GM12801 (cell line): ENCODE results near the gene CAPSL.

Experiments used
- CTCF ChIP-seq: IDR thresholded peaks from one replicate; pipeline ENCODE4 v1.5.1; 2011; ENCODE audit warnings: control low read depth; ENCODE audit not compliant: insufficient read length; ENCODE audit errors: extremely low read depth

CAPSL gene

DNA sequence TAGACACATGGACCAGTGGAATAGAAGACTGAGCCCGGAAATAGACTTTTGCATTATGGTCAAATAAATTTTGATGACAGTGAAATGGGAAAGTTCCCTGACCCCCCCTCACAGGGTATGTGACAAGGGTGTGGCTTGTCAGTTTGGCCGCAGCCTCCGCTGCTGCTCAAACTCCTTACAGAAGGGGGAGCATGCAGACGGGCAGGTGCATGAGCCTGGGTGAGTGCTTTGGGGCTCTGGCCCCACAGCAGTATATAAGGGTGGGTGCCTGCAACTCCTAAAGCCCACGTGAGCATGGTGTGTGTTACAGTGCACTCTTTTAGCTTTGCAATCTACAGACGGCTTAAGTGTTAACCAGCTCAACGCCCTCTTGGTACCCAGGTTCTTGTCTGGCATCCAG is 21.9 kb upstream of the CAPSL start:
- TF ChIP-seq CTCF, result no peak

DNA sequence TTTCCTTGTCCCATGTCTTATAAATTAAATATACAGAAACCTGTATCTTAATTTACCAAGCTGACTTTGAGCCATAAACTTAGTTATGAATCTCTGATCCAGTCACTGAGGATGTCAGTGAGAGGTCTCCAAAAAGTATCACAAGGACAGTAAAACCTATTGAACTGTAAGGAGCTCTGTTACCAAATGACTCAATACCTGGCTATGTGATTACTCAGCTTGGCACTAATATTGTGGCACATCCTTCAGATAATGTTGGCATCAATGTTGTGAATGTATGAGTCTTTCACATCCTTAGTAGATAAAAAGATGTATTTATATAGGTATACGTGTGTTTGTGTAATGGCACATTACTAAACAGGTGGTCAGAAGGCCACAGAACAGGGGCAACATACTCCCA is 18.0 kb upstream of the CAPSL start:
- TF ChIP-seq CTCF, result no peak

DNA sequence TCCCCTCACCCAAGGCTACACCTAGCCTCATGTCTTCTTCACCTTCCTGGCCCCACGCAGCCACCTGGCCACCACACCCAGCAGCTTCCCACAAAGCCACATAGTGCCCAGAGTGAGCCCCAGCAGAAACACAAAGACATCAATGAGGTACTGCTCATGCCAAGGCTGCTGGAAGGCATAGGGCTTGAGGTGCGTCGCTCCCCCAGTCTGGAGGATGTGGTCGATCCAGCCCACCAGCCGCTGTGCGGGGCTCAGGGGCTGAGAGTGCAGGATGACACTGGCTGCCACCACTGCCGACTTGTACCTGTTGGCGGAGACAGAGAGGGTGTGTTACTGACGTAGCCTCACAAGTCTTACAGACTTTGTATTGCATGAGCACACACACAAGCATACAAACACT is 15.8 kb upstream of the CAPSL start:
- no peak for TF ChIP-seq CTCF

- TF ChIP-seq CTCF, result no peak
Measured at GRCh38 chr5:35947085-35947484, 8.7 kb upstream of the CAPSL start.

DNA sequence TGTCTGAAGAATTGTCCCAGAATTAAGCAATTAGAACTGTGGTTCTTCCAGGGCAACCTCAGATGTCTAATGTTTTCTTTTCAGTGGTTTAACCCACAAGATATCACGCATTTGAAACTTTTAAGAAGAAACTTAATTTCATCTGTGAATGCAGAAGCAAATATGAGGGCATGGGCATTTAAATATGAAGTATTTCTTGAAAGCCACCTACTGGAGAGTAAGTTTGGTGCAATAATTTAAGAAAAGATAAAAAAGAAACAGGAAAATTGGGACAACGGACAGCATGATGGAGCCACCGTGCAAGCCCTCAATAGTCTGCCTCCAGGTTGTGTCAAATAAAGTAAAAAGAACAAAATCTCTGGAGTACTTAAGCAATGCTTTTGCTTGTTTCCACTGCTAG is 1.2 kb upstream of the CAPSL start:
- TF ChIP-seq CTCF, result no peak

DNA sequence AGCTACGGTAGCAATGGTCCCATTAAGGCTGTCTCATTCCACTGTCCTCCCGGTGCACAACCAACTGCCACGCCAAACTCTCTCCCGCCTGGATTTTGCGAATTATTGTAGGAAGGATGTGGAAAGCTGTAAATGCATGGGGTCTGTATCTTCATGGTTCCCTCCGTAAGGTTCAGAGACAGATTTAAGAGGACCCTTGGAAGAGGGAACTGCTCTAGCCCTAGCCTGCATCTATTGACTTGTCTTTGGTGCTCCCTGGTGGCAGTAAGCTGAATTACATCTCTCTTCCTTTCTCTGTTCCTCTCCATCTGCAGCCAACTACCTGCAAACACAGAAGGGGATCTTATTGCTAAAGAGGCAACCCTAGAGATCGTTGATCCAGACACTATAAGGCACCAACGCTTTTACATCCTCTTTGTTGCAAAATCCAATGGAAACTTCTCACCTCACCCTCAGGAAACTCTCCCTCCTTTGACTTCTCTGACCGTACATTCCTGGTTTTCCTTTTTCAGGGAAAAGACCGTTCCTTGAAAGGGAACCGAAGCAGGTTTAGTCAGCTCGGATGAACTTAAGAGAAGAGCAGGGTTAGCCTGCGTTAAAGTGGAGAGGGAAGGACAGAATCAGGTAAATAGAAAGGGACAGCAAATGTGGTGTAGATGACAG is 11.9 kb downstream of the CAPSL start:
- TF ChIP-seq CTCF, result no peak

GRCh38 chr5:35924950-35925722 is 13.3 kb downstream of the CAPSL start:
- TF ChIP-seq CTCF, result no peak
